CD8-positive, alpha-beta memory T cell (primary cell): Measurements from ENCODE around the gene ZNF107. TPM values are rescaled to one million over a fixed set of nuclear protein-coding genes. Genes with fewer than 3 reads are reported as not detected.
"Not testable (repeated sequence)": the region's sequence is repeated elsewhere in the genome, so short reads cannot be mapped to it uniquely, and the experiment has no call there.

Experiments used
- CTCF ChIA-PET: fragments of 350-600 bp; sonication (Branson Sonifier 250); formaldehyde crosslinking; loops from one replicate; lab custom pipeline; 2021; ENCODE audit warnings: antibody characterized with exemption; lab: Charles Lee
- POLR2A ChIA-PET: fragments of 350-600 bp; sonication (Branson Sonifier 250); formaldehyde crosslinking; loops from one replicate; lab custom pipeline; 2021; ENCODE audit warnings: antibody characterized with exemption; lab: Charles Lee
- DNase-seq, 5 donors: peaks; one replicate each; pipeline versions ENCODE4 v3.0.0 to v3.0.0-alpha.2; 2020 to 2022; ENCODE audit warnings: mixed read lengths in 1 of 5
- H3K27ac ChIP-seq: one replicate; pipeline ENCODE4 v1.7.0; 2013; ENCODE audit warnings: low read depth, mild to moderate bottlenecking, low read length, moderate library complexity
- H3K27me3 ChIP-seq: 2 replicates; pipeline ENCODE4 v1.7.0; 2013; ENCODE audit warnings: low read length, mild to moderate bottlenecking; ENCODE audit not compliant: insufficient read depth, poor library complexity, severe bottlenecking
- H3K36me3 ChIP-seq: 2 replicates; pipeline ENCODE4 v1.7.0; 2013; ENCODE audit warnings: mild to moderate bottlenecking, low read length, moderate library complexity; ENCODE audit not compliant: insufficient read depth
- H3K4me1 ChIP-seq: 2 replicates; pipeline ENCODE4 v1.7.0; 2013; ENCODE audit warnings: mild to moderate bottlenecking, low read length, moderate library complexity; ENCODE audit not compliant: insufficient read depth
- H3K4me3 ChIP-seq: 2 replicates; pipeline ENCODE4 v1.7.0; 2013; ENCODE audit warnings: mild to moderate bottlenecking, low read length
- H3K9me3 ChIP-seq: 2 replicates; pipeline ENCODE4 v1.7.0; 2013; ENCODE audit warnings: mild to moderate bottlenecking, low read length
- H3K27ac Mint-ChIP-seq, 8 donors: one replicate each; pipeline ENCODE4 v1.8.0; 2020 to 2021; ENCODE audit warnings: mixed read lengths in 8 of 8, mild to moderate bottlenecking in 6 of 8, inconsistent platforms in 3 of 8, moderate library complexity in 3 of 8
- H3K27me3 Mint-ChIP-seq, 2 donors: one replicate each; pipeline ENCODE4 v1.8.0; 2020 to 2021; ENCODE audit warnings: mixed read lengths in 2 of 2, mild to moderate bottlenecking in 1 of 2, moderate library complexity in 1 of 2
- H3K36me3 Mint-ChIP-seq, 3 donors: one replicate each; pipeline ENCODE4 v1.8.0; 2020 to 2021; ENCODE audit warnings: mixed read lengths in 3 of 3, inconsistent platforms in 1 of 3, mild to moderate bottlenecking in 1 of 3
- H3K4me1 Mint-ChIP-seq, 3 donors: one replicate each; pipeline ENCODE4 v1.8.0; 2020 to 2021; ENCODE audit warnings: mixed read lengths in 3 of 3, inconsistent platforms in 1 of 3, mild to moderate bottlenecking in 1 of 3
- H3K4me3 Mint-ChIP-seq, 7 donors: one replicate each; pipeline ENCODE4 v1.8.0; 2020 to 2021; ENCODE audit warnings: mixed read lengths in 7 of 7, mild to moderate bottlenecking in 6 of 7, moderate library complexity in 4 of 7, inconsistent platforms in 2 of 7
- H3K9me3 Mint-ChIP-seq, 5 donors: one replicate each; pipeline ENCODE4 v1.8.0; 2020 to 2022; ENCODE audit warnings: mixed read lengths in 5 of 5, mild to moderate bottlenecking in 3 of 5, moderate library complexity in 2 of 5, inconsistent platforms in 1 of 5
- polyA plus RNA-seq: library from polyadenylated mRNA; unstranded; fragments of 300-500 nt; fragmentation: Illumina TruSeq; gene quantifications from one replicate; pipeline ENCODE4 v1.2.3, GENCODE V29; 2021
- total RNA-seq, 2 experiments: library from RNA; stranded (reverse); gene quantifications; one replicate each; pipeline ENCODE4 v1.2.3, GENCODE V29; 2021

Gene ZNF107
- total and polyA plus RNA-seq, 3 experiments from 2014 or later, result 9.9 to 14.2 (median 13.5) TPM

DNA sequence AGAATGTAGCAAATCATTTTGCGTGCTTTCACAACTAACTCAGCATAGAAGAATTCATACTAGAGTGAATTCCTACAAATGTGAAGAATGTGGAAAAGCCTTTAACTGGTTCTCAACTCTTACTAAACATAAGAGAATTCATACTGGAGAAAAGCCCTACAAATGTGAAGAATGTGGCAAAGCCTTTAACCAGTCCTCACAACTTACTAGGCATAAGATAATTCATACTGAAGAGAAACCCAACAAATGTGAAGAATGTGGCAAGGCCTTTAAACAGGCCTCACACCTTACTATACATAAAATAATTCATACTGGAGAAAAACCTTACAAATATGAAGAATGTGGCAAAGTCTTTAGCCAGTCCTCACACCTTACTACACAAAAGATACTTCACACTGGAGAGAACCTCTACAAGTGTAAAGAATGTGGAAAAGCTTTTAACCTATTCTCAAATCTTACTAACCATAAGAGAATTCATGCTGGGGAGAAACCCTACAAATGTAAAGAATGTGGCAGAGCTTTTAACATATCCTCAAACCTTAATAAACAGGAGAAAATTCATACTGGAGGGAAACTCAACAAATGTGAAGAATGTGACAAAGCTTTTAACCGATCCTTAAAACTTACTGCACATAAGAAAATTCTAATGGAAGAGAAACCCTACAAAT is 40.8 kb downstream of the ZNF107 start:
- peaks cover 29 to 77% (median 70%) of the 10 kb centered on the region in 5 donors for H3K9me3 Mint-ChIP-seq
- peaks cover 0 to 2% of the 10 kb centered on the region in 2 donors for H3K27me3 Mint-ChIP-seq
- DNase-seq, result no peak
- no peak overlapping the region for H3K27ac Mint-ChIP-seq
- no peaks in the 10 kb centered on the region for H3K4me1 Mint-ChIP-seq
- ChIA-PET POLR2A (no interaction called here), CTCF (no interaction called here)
- Histone ChIP-seq H3K27me3 (no peaks in the 10 kb centered on the region), H3K4me1 (no peaks in the 10 kb centered on the region), H3K9me3 (peaks cover 58% of the 10 kb centered on the region), H3K36me3 (peaks cover 18% of the 10 kb centered on the region), H3K27ac (no peak overlapping the region), H3K4me3 (peak overlapping the region; percentile 3)
- H3K4me3 Mint-ChIP-seq, result no peak overlapping the region
- peaks cover 15 to 55% (median 46%) of the 10 kb centered on the region in 3 donors for H3K36me3 Mint-ChIP-seq

GRCh38 chr7:64717896-64718295 is 52.0 kb downstream of the ZNF107 start:
- H3K27ac ChIP-seq, H3K27me3 ChIP-seq, DNase-seq, H3K27ac Mint-ChIP-seq, H3K4me1 ChIP-seq, POLR2A ChIA-PET, H3K4me1 Mint-ChIP-seq, CTCF ChIA-PET, H3K36me3 Mint-ChIP-seq, H3K4me3 Mint-ChIP-seq, H3K36me3 ChIP-seq, H3K4me3 ChIP-seq, H3K27me3 Mint-ChIP-seq: not testable (repeated sequence)
- H3K9me3 Mint-ChIP-seq, result peaks cover 16 to 63% (median 49%) of the 10 kb centered on the region in 5 donors
- H3K9me3 ChIP-seq, result peaks cover 15% of the 10 kb centered on the region

- H3K27ac ChIP-seq, result no peak overlapping the region
- Mint-ChIP-seq H3K4me3 (no peak overlapping the region), H3K27ac (no peak overlapping the region), H3K4me1 (no peaks in the 10 kb centered on the region), H3K36me3 (peaks cover 0 to 5% (median 0%) of the 10 kb centered on the region in 3 donors), H3K27me3 (peaks cover 2 to 6% of the 10 kb centered on the region in 2 donors), H3K9me3 (peaks cover 37 to 60% (median 42%) of the 10 kb centered on the region in 5 donors)
- H3K4me3 ChIP-seq, result no peak overlapping the region
- no peaks in the 10 kb centered on the region for H3K4me1 ChIP-seq
- no peaks in the 10 kb centered on the region for H3K27me3 ChIP-seq
- POLR2A ChIA-PET, result no interaction called here
- no peak for DNase-seq
- no peaks in the 10 kb centered on the region for H3K36me3 ChIP-seq
- peaks cover 5% of the 10 kb centered on the region for H3K9me3 ChIP-seq
- CTCF ChIA-PET, result no interaction called here
These were observed 63.3 kb downstream of the ZNF107 start for GRCh38 chr7:64729089-64729848.

DNA sequence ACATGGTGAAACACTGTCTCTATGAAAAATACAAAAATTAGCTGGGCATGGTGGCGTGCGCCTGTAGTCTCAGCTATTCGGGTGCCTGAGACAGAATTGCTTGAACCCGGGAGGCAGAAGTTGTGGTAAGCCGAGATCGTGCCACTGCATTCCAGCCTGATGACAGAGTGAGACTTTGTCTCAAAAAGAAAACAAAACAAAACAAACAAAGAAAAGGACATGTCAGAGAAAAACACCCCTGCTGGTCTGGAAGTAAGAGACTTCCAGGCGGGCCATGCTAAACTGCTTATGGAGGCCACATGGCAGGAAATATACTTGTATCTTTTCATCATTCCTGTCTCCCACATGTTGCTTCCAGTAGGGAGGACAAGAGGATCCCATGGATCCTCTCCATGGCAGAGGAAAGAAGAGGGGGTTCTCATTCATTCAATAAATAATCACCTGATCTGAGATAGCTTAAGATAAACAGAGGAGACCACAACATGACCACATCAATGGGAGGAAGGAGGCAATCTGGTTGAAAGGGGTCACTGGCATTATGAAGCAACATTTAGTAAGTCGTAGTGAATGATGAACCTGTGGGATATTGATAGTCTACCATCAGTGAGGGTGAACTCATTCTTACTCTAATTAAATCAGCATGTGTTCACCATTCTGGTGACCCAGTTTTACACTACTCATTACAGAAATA is 67.8 kb downstream of the ZNF107 start:
- peaks cover 3 to 19% (median 18%) of the 10 kb centered on the region in 5 donors for H3K9me3 Mint-ChIP-seq
- CTCF ChIA-PET, result no interaction called here

DNA sequence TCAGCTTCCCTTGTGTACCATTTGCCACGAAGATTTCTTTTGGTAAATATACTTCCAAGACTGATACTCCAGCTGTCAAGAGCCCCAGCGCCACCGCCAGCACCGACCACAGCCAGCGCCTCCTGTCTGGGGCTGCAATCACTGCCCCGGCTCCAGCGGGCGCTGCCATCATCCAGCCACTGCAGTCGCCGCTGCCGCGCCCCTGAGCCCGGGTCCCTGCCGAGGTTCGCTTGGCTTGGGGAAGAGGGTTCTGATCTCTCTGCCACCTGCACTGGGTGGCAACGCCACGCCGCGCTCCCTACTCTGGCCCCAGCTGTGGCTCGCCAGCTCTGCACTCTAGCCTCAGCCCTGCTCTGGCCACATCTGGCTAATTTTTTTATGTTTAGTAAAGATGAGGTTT is 70.6 kb downstream of the ZNF107 start:
- Mint-ChIP-seq H3K4me3 (no peak overlapping the region), H3K27me3 (no peaks in the 10 kb centered on the region), H3K4me1 (no peaks in the 10 kb centered on the region), H3K36me3 (no peaks in the 10 kb centered on the region), H3K27ac (no peak overlapping the region), H3K9me3 (peaks cover 0 to 12% (median 3%) of the 10 kb centered on the region in 5 donors)
- Histone ChIP-seq H3K9me3 (no peaks in the 10 kb centered on the region), H3K4me3 (no peak overlapping the region), H3K4me1 (no peaks in the 10 kb centered on the region), H3K27ac (no peak overlapping the region), H3K36me3 (no peaks in the 10 kb centered on the region), H3K27me3 (no peaks in the 10 kb centered on the region)
- CTCF ChIA-PET, result no interaction called here
- no peak for DNase-seq
- POLR2A ChIA-PET, result no interaction called here

More for the DNA sequence above, 67.8 kb downstream of the ZNF107 start:
- Mint-ChIP-seq H3K27me3 (no peaks in the 10 kb centered on the region), H3K4me1 (no peaks in the 10 kb centered on the region), H3K4me3 (no peak overlapping the region), H3K36me3 (peaks cover 0 to 2% (median 0%) of the 10 kb centered on the region in 3 donors), H3K27ac (no peak overlapping the region)
- Histone ChIP-seq H3K9me3 (no peaks in the 10 kb centered on the region), H3K36me3 (no peaks in the 10 kb centered on the region), H3K4me3 (no peak overlapping the region), H3K4me1 (no peaks in the 10 kb centered on the region), H3K27me3 (no peaks in the 10 kb centered on the region), H3K27ac (no peak overlapping the region)
- DNase-seq, result no peak
- POLR2A ChIA-PET, result no interaction called here

DNA sequence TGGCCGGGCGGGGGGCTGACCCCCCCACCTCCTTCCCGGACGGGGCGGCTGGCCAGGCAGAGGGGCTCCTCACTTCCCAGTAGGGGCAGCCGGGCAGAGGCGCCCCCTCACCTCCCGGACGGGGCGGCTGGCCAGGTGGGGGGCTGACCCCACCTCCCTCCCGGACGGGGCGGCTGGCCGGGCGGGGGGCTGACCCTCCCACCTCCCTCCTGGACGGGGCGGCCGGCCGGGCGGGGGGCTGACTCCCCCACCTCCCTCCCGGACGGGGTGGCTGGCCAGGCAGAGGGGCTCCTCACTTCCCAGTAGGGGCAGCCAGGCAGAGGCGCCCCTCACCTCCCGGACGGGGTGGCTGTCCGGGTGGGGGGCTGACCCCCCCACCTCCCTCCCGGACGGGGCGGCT is 72.5 kb downstream of the ZNF107 start:
- DNase-seq, H3K36me3 Mint-ChIP-seq, H3K4me1 Mint-ChIP-seq, H3K27ac ChIP-seq, H3K36me3 ChIP-seq, H3K27ac Mint-ChIP-seq, H3K4me3 ChIP-seq, CTCF ChIA-PET, H3K4me1 ChIP-seq, H3K9me3 ChIP-seq, POLR2A ChIA-PET, H3K27me3 ChIP-seq, H3K4me3 Mint-ChIP-seq, H3K27me3 Mint-ChIP-seq: not testable (repeated sequence)
- peaks cover 0 to 11% (median 3%) of the 10 kb centered on the region in 5 donors for H3K9me3 Mint-ChIP-seq

DNA sequence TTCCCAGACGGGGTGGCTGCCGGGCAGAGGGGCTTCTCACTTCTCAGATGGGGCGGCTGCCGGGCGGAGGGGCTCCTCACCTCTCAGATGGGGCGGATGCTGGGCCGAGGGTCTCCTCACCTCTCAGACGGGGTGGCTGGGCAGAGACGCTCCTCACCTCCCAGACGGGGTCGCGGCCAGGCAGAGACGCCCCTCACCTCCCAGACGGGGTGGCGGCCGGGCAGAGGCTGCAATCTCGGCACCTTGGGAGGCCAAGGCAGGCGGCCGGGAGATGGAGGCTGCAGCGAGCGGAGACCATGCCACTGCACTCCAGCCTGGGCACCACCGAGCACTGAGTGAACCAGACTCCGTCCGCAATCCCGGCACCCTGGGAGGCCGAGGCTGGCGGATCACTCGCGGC is 73.0 kb downstream of the ZNF107 start:
- H3K36me3 ChIP-seq, H3K36me3 Mint-ChIP-seq, CTCF ChIA-PET, H3K27ac ChIP-seq, H3K4me3 ChIP-seq, H3K27me3 ChIP-seq, H3K4me1 Mint-ChIP-seq, H3K4me1 ChIP-seq, H3K4me3 Mint-ChIP-seq, H3K27ac Mint-ChIP-seq, H3K9me3 ChIP-seq, H3K27me3 Mint-ChIP-seq, DNase-seq, POLR2A ChIA-PET: not testable (repeated sequence)
- H3K9me3 Mint-ChIP-seq, result peaks cover 0 to 11% (median 3%) of the 10 kb centered on the region in 5 donors

- Histone ChIP-seq H3K4me3 (no peak overlapping the region), H3K9me3 (no peaks in the 10 kb centered on the region), H3K4me1 (no peaks in the 10 kb centered on the region), H3K27ac (no peak overlapping the region), H3K27me3 (no peaks in the 10 kb centered on the region), H3K36me3 (no peaks in the 10 kb centered on the region)
- ChIA-PET POLR2A (no interaction called here), CTCF (no interaction called here)
- Mint-ChIP-seq H3K4me1 (no peaks in the 10 kb centered on the region), H3K4me3 (no peak overlapping the region), H3K27ac (no peak overlapping the region), H3K27me3 (no peaks in the 10 kb centered on the region), H3K36me3 (no peaks in the 10 kb centered on the region), H3K9me3 (peaks cover 7 to 15% (median 12%) of the 10 kb centered on the region in 5 donors)
- no peak for DNase-seq
These were observed 78.7 kb downstream of the ZNF107 start for GRCh38 chr7:64744680-64745079.
